GM19043 (cell line): ENCODE data around the gene FBXO38.

Experiments used
- ATAC-seq: cut with Tn5 transposase; IDR thresholded peaks from one replicate; pipeline ENCODE4 v1.9.1; 2021; ENCODE audit warnings: low read depth; ENCODE audit not compliant: unreplicated experiment

FBXO38 gene

DNA sequence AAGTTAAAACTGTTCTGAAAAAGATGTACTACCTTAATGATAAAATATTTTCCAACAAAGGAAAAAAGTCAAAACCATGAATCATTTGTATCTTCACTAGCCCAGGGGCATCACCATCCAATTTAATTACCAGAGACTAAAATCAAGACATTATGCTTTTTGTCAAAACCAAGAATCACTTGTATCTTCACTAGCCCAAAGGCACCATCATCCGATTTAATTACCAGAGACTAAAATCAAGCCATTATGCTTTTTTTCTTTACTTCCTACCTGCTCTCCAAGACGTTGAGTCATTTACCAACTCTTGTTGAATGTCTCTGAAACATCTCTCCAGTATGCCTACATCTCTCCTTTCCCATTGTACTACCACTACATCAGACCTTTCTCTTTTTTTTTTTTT, 37.9 kb downstream of the FBXO38 start:
- ATAC-seq = no peak

DNA sequence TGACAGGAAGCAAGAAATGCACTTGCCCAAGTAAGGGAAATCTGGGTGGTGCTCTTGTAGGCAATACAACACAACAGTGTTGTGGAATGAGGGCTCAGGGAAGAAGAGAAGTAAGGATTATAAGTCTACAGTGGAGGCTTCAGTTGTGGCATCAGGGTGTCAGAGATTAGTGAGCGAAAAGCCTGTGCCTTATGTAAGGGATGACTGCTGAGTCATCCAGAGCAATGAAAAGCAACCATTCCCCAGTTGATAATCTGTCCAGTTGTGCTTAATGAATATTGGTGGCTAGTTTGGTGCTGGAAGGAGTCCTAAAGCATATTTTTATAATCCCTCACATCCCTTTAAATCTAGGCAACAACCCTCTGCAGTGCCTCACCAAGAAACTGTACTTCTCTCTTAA, 42.0 kb downstream of the FBXO38 start:
- no peak for ATAC-seq

DNA sequence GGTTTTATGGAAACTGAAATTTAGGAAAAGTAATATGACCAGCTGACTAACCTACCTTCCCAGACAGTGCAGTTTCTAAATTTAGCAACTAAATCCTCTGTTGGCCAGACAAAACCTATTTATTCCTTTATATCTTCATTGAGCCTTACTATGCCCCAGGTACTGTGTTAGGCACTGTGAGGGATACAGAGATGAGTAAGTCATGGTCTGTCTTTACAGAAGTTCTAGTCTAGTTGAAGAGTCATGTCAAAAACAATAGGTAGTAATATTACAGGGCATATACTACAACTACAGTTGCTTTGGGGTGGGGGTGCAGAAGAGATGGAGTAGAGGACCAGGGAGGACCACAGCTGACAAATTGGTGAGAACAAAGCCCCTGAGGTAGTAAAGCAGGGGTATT, 42.8 kb downstream of the FBXO38 start:
- ATAC-seq = no peak

DNA sequence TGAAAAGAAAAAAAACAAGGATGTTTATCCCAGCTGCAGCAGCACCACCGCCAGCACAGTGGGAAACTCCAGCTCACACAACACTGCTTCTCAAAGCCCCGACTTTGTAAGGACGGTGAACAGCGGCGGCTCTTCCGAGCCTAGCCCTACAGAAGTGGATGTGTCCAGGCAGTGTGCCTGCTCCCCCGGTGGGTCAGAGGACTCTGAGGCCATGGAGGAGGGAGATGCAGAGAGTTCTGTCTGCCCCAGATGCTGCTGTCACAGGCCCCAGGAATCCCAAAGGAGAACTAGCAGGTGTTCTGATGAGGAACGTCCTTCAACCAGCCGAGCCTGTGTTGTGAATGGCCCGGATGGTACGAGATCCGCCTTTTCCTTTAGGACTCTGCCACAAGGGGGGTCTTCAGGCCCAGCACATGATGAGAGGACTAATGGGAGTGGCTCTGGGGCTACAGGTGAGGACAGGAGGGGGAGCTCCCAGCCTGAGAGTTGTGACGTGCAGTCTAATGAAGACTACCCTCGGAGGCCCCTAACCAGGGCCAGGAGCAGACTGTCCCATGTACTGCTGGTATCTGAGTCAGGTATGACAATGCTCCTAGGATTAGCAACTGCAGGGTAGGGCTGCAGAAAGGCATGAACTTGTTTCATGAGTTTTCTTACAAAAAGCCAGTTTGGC, 43.7 kb downstream of the FBXO38 start:
- no peak for ATAC-seq

DNA sequence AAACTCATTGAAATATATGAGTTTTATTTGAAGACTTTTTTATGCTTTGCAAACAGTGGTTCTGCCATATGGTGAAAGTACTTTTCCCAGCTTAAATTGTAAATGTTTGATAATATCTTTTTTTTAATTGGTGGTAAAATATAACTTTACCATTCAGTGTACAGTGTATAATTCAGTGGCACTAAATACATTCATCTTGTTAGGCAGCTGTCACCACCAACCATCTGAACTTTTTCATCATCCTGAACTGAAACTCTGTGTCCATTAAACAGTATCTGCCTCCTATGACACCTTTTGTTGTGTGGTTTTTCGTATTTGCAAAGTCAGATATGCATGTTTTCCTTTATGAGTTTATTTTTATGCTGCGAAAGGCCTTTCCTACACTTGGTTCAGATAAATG, 45.1 kb downstream of the FBXO38 start:
- no peak for ATAC-seq

DNA sequence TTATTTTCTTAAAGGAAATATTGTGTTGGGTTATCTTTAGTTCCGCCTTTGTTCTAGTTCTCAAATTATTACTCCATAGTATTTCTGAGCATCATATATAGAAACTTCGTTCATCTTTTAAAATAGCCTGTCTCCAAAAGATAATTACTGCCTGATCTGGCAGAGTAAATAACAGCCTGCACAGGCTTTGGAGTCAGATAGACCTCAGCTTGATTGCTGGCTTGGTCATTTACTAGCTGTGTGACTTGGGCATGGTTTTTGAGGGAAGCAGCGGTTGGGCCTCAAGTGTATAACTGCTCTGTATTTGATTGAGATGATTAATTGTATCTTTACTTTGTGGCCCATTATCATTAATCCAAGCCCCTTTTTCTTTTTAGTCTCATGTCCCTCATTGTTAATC, 50.1 kb downstream of the FBXO38 start:
- ATAC-seq = no peak

DNA sequence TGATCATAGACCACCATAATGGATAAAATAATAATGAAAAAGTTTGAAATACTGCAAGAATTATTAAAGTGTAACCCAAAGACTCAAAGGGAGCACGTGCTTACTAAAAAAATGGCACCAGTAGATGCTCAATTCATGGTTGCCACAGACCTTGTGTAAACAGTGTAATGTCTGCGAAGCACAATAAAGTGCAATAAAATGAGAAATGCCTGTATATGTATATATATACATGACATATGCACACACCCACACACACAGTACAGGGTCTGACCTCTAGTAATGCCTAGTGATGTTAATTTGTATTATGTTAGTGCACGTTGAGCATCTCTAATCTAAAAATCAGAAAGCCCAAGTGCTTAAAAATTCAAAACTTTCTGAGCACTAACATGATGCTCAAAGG, 52.3 kb downstream of the FBXO38 start:
- no peak for ATAC-seq

DNA sequence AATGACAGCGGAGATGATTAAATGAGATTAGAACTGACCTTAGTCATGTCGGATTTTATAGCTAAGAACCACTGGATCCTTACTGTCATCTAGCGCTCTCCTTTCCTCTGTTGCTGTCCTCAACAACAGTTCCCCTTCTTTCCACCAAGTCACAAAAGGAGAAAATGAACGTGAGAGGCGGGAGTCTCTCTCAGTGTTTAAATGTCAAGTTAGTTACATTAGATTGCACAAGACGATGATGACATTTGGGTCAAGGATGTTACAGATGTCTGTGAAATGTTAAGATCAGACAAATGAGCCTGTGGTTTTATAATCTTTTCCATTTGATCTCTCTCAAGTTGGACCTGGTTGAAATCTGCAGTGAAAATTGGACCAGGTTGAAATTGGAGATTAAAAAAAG, 53.5 kb downstream of the FBXO38 start:
- no peak for ATAC-seq

DNA sequence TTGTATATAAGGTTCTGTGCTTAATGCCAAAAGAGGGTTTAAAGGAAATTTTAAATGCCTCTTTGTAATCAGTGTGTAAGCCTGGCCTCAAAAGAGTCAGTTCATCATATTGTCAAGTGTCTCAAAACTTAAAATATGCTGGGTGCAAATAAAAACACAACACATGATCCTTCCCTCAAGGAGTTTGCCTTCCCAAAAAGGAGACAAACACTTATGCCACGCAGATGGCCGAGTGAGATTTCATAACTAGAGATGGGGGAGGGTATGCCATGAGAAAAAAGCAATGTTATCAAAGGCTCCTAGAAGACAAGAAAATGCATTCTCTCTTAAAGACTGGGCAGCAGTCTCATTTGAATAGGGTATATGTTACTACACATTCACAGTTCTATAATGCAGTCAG, 55.2 kb downstream of the FBXO38 start:
- no peak for ATAC-seq

DNA sequence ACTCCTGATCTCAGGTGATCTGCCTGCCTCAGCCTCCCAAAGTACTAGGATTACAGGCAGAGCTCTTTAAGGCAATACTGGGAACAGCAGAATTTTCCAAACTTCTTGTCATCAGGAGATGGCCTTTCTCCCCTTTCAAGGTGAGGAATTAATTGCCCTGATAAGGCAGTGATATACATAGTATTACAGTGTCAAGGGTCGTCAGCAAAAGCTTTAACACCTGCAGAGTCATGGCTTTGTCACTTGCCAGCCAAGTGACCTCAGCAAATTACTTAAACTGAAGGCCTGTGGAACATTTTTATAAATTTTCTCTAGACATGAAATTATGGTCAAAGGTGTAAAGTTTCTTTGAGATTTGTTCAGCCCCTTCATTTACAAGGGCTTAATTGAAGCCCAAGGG, 59.5 kb downstream of the FBXO38 start:
- ATAC-seq = no peak

DNA sequence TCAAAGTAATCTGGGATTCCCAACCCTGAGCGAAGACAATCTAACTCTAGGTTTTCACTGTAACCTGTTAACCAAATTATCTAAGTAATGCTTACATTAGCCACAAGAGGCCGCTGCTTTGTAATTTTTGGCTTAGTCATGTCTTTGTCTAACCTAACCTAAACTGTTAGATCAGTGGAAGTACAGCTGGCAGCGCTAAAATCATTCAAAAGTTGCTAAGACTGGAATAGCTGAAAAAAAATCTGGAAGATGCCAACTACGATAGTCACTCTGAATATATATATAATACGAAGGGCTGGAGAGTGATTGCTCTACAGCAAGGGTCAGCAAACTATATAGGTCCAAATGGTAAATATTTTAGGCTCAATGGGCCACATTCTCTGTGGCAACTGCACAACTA, 60.2 kb downstream of the FBXO38 start:
- peak; percentile 92 for ATAC-seq

DNA sequence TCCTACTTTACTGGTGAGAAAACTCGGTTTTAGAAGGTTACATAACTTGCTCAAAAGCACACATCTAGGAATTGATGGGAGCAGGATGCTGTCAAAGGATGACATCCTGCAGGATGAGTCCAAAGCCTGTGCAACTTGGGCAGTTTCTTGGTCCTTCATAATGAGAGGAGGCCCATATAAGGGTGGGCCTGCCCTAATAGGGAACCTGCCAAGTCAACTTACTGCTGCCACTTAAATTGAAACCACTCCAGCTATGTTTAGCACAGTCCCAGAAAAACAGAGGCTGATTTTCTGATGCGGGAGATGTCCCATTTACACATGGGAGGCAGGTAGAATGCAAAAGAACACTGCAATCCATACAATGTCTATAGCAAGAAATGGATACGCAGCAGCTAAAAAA, 61.8 kb downstream of the FBXO38 start:
- no peak for ATAC-seq

DNA sequence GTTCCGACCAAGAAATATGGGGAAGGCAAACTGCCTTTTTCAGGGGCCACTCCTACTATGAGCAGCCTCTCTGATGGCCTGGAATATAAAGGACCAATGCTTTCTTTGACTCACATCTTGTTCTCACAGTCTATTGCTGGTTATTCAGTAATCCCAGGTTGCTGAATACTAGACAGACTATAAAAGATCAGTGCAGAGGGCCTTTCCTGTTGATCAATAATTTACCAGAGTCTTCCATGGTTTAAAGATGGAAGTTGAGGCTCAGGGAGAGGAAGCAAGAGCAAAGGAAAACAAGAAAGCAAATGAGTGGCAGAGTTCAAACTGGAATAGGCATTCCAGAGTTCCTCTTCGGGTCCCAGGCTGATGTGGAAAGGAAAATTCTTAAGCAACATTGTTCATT, 62.9 kb downstream of the FBXO38 start:
- no peak for ATAC-seq

DNA sequence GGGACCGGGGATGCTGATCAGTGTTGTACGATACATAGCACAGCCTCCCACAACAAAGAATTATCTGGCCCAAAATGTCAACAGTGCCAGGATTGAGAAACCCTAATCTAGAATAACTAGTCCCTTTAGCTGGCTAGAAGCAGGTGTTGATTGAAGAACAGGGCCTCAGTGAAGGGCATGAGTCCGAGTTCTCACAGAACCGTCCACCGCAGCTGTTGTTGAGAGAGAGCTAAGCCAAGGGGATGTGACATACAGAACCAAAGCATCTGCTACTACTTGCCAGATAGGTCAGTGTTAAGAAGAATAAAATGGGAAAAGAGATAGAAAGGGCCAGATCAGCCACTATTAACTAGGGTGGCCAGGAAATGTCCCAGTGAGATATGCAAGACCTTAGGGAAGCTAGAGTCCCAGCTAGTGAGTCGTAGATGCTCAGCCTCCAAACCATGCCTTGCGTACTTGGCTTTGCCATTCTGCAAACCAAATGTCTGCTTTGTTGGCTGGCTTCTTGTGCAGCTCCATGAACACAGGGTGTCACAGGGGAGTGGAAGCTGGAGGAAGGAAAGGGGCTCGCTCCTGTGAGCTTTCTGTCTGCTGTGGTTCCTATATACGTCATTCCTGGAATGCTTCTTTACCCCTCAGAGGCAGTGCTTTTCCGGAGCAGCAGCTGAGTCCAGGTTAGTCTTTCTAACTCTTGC, 68.9 kb downstream of the FBXO38 start:
- ATAC-seq = no peak

DNA sequence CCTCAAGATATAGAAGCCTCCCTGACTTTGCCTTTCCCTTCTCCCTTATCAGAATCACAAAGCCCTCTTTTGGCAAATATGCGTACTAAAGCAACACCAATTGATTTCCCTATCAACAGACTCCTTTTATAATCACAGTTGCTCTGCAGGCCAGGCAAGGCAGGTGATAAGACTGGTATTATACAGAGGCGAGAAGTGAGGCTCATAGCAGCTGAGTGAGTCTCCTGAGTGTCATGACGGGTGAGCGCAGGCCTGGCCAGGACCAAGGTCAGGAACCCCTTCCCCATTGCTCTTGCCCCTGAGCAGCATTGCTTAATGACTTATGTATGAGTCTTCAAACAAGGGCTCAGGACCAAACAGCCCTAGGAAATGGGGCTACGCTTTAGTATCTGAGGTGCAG, 70.8 kb downstream of the FBXO38 start:
- no peak for ATAC-seq

DNA sequence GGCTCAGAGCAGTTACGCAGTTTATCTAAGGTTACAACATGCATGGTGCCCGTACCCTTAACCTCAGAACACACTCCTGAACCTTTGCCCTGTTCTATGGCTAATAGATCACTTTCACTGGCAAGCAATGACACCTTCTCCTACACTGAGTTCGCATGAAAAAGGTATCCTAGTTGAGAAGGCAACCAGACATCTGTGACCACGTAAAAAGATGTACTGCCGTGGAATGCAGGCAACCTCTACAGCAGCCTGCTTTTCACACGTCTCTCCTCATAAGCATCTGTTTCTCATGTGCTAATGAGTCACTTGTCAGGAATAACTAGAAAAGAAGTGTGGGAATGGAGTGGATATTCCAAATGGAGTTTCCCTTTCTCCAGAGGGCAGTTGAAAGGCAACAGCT, 71.4 kb downstream of the FBXO38 start:
- ATAC-seq = no peak

DNA sequence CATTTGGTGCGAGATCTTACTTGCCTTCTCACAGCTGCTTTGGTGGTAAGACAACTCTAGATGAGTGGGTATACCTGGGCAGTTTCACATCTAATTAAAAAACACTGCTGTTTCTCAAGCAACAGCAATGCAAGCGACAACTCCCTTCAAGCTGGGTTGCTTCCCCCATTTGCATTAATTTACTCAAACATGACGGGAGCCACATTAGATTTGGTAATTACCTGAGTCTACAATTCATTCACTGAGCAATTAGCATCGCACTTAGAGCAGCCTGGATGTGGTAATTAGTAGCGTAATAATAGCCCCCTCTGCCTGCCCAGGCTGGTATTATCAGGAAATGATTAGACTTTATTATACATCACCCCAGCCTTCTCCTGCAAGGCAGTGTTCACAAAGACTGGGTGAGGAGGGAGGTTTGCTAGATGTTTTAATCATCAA, 73.4 kb downstream of the FBXO38 start:
- ATAC-seq = peak; percentile 74

DNA sequence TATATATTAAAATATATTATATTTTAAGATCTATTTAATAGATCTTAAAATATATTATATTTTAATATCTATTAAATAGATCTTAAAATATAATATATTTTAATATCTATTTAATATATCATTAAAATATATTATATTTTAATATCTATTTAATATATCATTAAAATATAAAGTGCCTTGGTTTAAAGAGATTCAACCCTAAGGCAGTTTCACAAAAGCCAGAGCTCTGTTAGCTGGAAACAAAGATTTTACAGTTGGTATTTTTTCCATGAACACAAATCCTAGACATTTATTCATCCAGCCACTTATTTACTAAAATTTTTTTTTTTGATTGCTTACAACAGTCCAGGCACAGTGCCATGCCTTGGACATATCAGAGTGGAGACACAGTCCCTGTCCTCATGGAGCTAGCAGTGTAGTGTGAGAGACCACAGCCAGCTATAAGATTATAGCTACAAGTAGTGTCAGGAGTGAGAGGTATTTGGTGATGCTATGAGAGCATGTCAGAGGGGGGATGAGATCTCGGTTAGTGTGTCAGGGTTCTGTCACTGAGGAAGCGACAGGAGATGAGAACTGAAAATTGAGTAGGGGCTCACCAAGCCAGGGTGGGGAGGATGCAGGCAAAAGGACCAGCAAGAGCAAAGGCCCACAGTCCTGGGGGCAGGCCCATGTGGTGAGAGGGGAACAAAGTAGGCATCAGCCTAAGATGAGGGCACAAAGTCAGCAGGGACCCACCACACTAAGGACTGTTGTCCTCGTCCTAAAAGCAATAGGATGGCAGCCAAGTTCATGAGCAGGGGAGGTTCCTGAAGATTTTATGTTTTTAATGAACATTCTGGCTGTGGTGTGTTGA, 74.5 kb downstream of the FBXO38 start:
- ATAC-seq = no peak

DNA sequence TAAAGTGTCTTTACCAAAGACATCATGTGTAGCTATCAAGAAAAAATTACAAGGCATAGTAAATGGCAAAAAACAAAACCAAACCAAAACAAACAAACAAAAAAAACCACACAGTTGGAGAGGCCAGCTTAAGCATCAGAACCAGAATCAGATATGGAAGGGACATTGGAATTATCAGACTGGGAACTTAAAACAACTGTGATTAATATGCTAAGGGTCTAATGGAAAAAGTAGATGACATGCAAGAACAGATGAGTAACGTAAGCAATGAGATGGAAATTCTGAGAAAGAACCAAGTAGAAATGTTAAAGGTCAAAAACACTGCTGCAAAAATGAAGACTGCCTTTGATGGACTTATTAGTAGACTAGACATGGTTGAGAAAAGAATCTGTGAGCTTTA, 75.9 kb downstream of the FBXO38 start:
- ATAC-seq = no peak

DNA sequence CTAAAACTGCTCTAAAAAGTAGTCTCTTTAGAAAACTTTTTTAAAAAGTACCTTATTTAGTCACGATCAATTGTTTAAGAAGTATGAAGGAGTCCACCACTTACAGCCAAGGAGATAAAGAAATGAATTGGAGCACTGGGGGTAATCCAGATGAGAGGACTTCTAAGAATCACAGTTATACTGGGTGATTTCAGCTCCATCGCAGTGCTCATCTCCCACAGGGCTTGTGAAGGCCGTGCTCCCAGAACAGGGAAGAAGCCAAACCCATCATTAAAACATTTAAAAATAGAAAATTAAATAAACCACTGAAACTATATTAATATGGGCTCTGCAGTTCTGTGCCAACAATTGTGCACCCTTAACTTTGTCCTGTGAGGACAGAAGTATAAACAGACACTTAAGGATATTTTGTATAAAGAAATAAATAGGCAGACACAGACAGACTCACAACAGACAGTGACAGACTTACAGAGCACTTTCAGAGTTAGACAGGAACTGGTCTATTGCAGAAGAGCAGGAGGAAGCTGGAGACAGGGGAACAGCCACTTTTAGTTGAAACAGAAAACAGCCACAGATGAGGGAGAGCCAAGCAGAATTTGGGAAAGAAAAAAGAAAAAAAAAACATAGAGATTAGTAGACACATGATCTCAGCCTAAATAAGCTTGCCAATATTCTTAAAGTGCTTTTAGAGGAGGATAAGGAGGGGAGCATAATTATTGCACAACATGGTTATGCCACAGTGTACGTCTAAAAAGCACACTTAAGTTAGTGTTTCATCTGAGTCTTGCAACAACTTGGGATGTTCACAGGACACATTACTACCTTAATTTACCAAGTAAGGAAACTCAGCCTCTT, 81.8 kb downstream of the FBXO38 start:
- no peak for ATAC-seq

DNA sequence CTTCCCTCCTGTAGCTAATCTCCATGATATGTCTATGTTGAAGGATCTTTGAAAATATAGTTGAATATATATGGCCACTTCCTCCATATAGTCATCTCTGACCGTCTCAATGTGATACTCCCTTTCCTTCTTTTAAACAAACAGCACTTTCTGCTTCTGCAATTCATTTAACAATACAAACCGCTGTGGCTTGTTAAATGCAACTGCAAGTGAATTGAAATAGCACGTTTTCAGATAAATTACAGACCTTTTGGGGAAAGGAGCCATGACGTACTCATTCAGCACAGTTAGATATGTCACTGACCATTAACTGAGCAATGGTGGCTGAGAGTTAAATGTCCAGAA, 82.5 kb downstream of the FBXO38 start:
- ATAC-seq = no peak
